HCT116 (cell line): Measurements from ENCODE around the gene MAD2L1. TPM values are rescaled to one million over a fixed set of nuclear protein-coding genes. Genes with fewer than 3 reads are reported as not detected.
A peak's percentile ranks its signal among the peaks of the same experiment; 100 is the strongest.

Source experiments
- ATAC-seq: fragments of 200-7000 bp; cut with Tn5 transposase; 2 replicates; pipeline ENCODE4 v1.9.1; 2020; ENCODE audit warnings: mild to moderate bottlenecking, moderate library complexity
- BruUV-seq: library from RNA; stranded (reverse); fragments of 400-500 nt; replicated peaks from 2 replicates; lab custom pipeline; 2021; lab: Mats Ljungman, UMichigan
- CTCF ChIA-PET: fragments of 300-600 bp; sonication (Branson Sonifier 250); formaldehyde crosslinking; loops from one replicate; lab custom pipeline; 2021; ENCODE audit warnings: antibody characterized with exemption; lab: Charles Lee
- POLR2A ChIA-PET: fragments of 300-600, 350-600 bp; sonication (Branson Sonifier 250); formaldehyde crosslinking; loops from one replicate; lab custom pipeline; 2021; ENCODE audit warnings: antibody characterized with exemption; lab: Charles Lee
- RAD21 ChIA-PET, 2 experiments: fragments of 300-600 bp; sonication (Branson Sonifier 250); formaldehyde crosslinking; loops; one replicate each; lab custom pipeline; 2023; ENCODE audit warnings: low total read pairs in 2 of 2; ENCODE audit not compliant: uncharacterized antibody in 2 of 2, unreplicated experiment in 2 of 2, low non-redundant PET in 1 of 2; lab: Charles Lee
- DNase-seq: peaks from one replicate; pipeline ENCODE4 v3.0.0-alpha.2; 2010; ENCODE audit warnings: low read depth, low spot score
- H2AFZ ChIP-seq: fragments of 200-600 bp; shearing (Covaris generic), sonication (generic); 2 replicates; pipeline ENCODE4 v1.6.1; 2017; ENCODE audit warnings: low read depth, mixed run types, mixed read lengths, antibody characterized with exemption, low read length; ENCODE audit not compliant: poor library complexity, severe bottlenecking
- H3K27ac ChIP-seq: 2 replicates; pipeline ENCODE4 v1.5.1; 2012; ENCODE audit warnings: low read depth, low read length
- H3K27me3 ChIP-seq: fragments of 200-600 bp; sonication (generic); 2 replicates; pipeline ENCODE4 v1.6.1; 2016; ENCODE audit warnings: mixed run types, low read length, mixed read lengths; ENCODE audit not compliant: insufficient read depth
- H3K36me3 ChIP-seq, 2 experiments: fragments of 200-500 bp in 1 of 2; fragments of 200-600 bp in 1 of 2; sonication (Bioruptor generic) in 1 of 2; sonication (generic) in 1 of 2; 2 replicates each; pipeline versions ENCODE4 v1.5.1 to v1.6.1; 2014 to 2016; ENCODE audit warnings: low read length in 2 of 2, inconsistent platforms in 1 of 2, mixed read lengths in 1 of 2, mixed run types in 1 of 2; ENCODE audit not compliant: insufficient read depth in 2 of 2, control insufficient read depth in 1 of 2
- H3K4me1 ChIP-seq, 2 experiments: fragments of 200-600 bp in 1 of 2; sonication (generic) in 1 of 2; 2 replicates each; pipeline versions ENCODE4 v1.5.1 to v1.6.1; 2012 to 2017; ENCODE audit warnings: low read length in 2 of 2, inconsistent platforms in 1 of 2, mild to moderate bottlenecking in 1 of 2, mixed read lengths in 1 of 2, mixed run types in 1 of 2, moderate library complexity in 1 of 2; ENCODE audit not compliant: insufficient read depth in 2 of 2, control insufficient read depth in 1 of 2
- H3K4me2 ChIP-seq: fragments of 200-600 bp; sonication (generic); 2 replicates; pipeline ENCODE4 v1.6.1; 2017; ENCODE audit warnings: mixed run types, low read length, mixed read lengths
- H3K4me3 ChIP-seq, 2 experiments: fragments of 200-600 bp in 1 of 2; sonication (generic) in 1 of 2; replicated peaks in 1 of 2; 2 replicates each; pipeline ENCODE4 v1.5.1; 2011 to 2016; ENCODE audit warnings: low read length in 2 of 2, control low read depth in 1 of 2, low read depth in 1 of 2, mild to moderate bottlenecking in 1 of 2, mixed read lengths in 1 of 2, mixed run types in 1 of 2
- H3K79me2 ChIP-seq: fragments of 200-600 bp; sonication (generic); 2 replicates; pipeline ENCODE4 v1.6.1; 2017; ENCODE audit warnings: mild to moderate bottlenecking, mixed run types, low read length, moderate library complexity, mixed read lengths; ENCODE audit not compliant: insufficient read depth
- H3K9ac ChIP-seq: fragments of 200-600 bp; sonication (generic); 2 replicates; pipeline ENCODE4 v1.6.1; 2016; ENCODE audit warnings: low read length, mixed read lengths
- H3K9me2 ChIP-seq: fragments of 200-600 bp; sonication (generic), shearing (Covaris generic); 2 replicates; pipeline ENCODE4 v1.6.1; 2017; ENCODE audit warnings: mixed run types, mild to moderate bottlenecking, moderate library complexity; ENCODE audit not compliant: insufficient read depth
- H3K9me3 ChIP-seq, 2 experiments: fragments of 200-500 bp in 1 of 2; fragments of 200-600 bp in 1 of 2; sonication (Bioruptor generic) in 1 of 2; sonication (generic) in 1 of 2; 2 replicates each; pipeline ENCODE4 v1.6.1; 2014 to 2017; ENCODE audit warnings: low read length in 2 of 2, mixed read lengths in 2 of 2, inconsistent platforms in 1 of 2, low read depth in 1 of 2, mild to moderate bottlenecking in 1 of 2, mixed run types in 1 of 2, moderate library complexity in 1 of 2; ENCODE audit not compliant: control insufficient read depth in 1 of 2, insufficient read depth in 1 of 2
- H4K20me1 ChIP-seq: fragments of 200-600 bp; sonication (generic), shearing (Covaris generic); 2 replicates; pipeline ENCODE4 v1.6.1; 2017; ENCODE audit warnings: mixed run types, mild to moderate bottlenecking, moderate library complexity; ENCODE audit not compliant: insufficient read depth
- CEBPB ChIP-seq: IDR thresholded peaks from 2 replicates; pipeline ENCODE4 v1.6.1; 2012; ENCODE audit warnings: low read depth
- CTCF ChIP-seq, 3 experiments: fragments of 200-600 bp in 1 of 3; sonication (generic) in 1 of 3; IDR thresholded peaks in 2 of 3; conservative IDR thresholded peaks in 1 of 3; 2 replicates each; pipeline ENCODE4 v1.5.1; 2012 to 2017; ENCODE audit warnings: low read depth in 2 of 3, low read length in 2 of 3, antibody characterized with exemption in 1 of 3, borderline replicate concordance in 1 of 3, control low read depth in 1 of 3, mild to moderate bottlenecking in 1 of 3, mixed read lengths in 1 of 3, mixed run types in 1 of 3, moderate library complexity in 1 of 3; ENCODE audit not compliant: insufficient read depth in 1 of 3
- FOSL1 ChIP-seq: IDR thresholded peaks from 2 replicates; pipeline ENCODE4 v1.6.1; 2012; ENCODE audit warnings: low read depth
- JUND ChIP-seq: IDR thresholded peaks from 2 replicates; pipeline ENCODE4 v1.6.1; 2012
- RAD21 ChIP-seq: IDR thresholded peaks from 2 replicates; pipeline ENCODE4 v1.6.1; 2012; ENCODE audit warnings: low read depth, mild to moderate bottlenecking
- SIN3A ChIP-seq: IDR thresholded peaks from 2 replicates; pipeline ENCODE4 v1.6.1; 2012; ENCODE audit warnings: low read depth
- YY1 ChIP-seq: IDR thresholded peaks from 2 replicates; pipeline ENCODE4 v1.6.1; 2011; ENCODE audit warnings: low read length, low read depth, moderate library complexity, mild to moderate bottlenecking; ENCODE audit not compliant: insufficient replicate concordance; ENCODE audit errors: extremely low read depth
- ZFX ChIP-seq: fragments of 450-650 bp; IDR thresholded peaks from 2 replicates; pipeline ENCODE4 v1.6.1; 2017
- intact Hi-C: fragments of 100-400 bp; cut with micrococcal nuclease; formaldehyde crosslinking; loops from 2 replicates; pipeline ENCODE4 v1.10.0; 2022
- total RNA-seq: library from RNA; stranded (reverse); gene quantifications from one replicate; pipeline ENCODE4 v1.2.1, GENCODE V29; 2021; ENCODE audit not compliant: unreplicated experiment

Gene MAD2L1
- total RNA-seq, 1 experiment from 2014 or later: 92.9 TPM

GRCh38 chr4:120056246-120056645 lies 10.4 kb downstream of the MAD2L1 start:
- peaks cover 43% of the 10 kb centered on the region for H3K79me2 ChIP-seq
- DNase-seq (no peak), ATAC-seq (no peak)
- intact Hi-C loops: no loop called here
- H3K27ac ChIP-seq: no peak overlapping the region
- CTCF ChIA-PET: interaction anchor here (0.7 to 2.7 kb wide), 7 partner anchors 32 to 1015 kb away, joined by 3 to 22 read pairs (median 3); partner anchors contain the start of gene PDE5A
- H3K9me3 ChIP-seq: no peaks in the 10 kb centered on the region
- H3K9me2 ChIP-seq: no peaks in the 10 kb centered on the region
- RAD21 ChIA-PET: interaction anchor here in 1 of 2 experiments (0.9 kb wide), 1 partner anchor 427 kb away, joined by 3 read pairs; the partner anchor contains the start of gene PDE5A
- H3K4me3 ChIP-seq: no peak overlapping the region
- H3K4me2 ChIP-seq: no peak overlapping the region
- no peak overlapping the region for H2AFZ ChIP-seq
- POLR2A ChIA-PET: interaction anchor here (1.0 kb wide), 1 partner anchor 10 kb away, joined by 4 read pairs; the partner anchor contains the start of gene MAD2L1
- TF ChIP-seq FOSL1 (no peak), ZFX (no peak), JUND (no peak), CTCF (IDR thresholded peaks at IDR 0.05 in 2 of 3, conservative IDR thresholded peaks at IDR 0.05 in 1 of 3; ENCODE audit: borderline replicate concordance in 1 of 3, insufficient read depth in 1 of 3, low read depth in 2 of 3, low read length in 2 of 3) (peak in 2 of 3 experiments; percentile 18 to 36; a peak in 2 of 6 replicates), YY1 (no peak), RAD21 (peak; percentile 45), SIN3A (no peak), CEBPB (no peak)
- H3K27me3 ChIP-seq: no peaks in the 10 kb centered on the region
- BruUV-seq: no TSS peak
- H4K20me1 ChIP-seq: peaks cover 15% of the 10 kb centered on the region; the same call in 1 of the 2 replicates
- H3K4me1 ChIP-seq: no peaks in the 10 kb centered on the region
- H3K36me3 ChIP-seq: peaks cover 14 to 35% of the 10 kb centered on the region in 2 experiments
- no peak overlapping the region for H3K9ac ChIP-seq
